Chondrocyte (in vitro differentiated cells): Measurements from ENCODE around the gene EFTUD2. TPM values are rescaled to one million over a fixed set of nuclear protein-coding genes. Genes with fewer than 3 reads are reported as not detected.

Experiments
- DNase-seq: peaks from one replicate; pipeline ENCODE4 v3.0.0; 2021; ENCODE audit warnings: mixed read lengths, low spot score
- H3K27ac Mint-ChIP-seq: one replicate; pipeline ENCODE4 v1.8.0; 2021; ENCODE audit warnings: mild to moderate bottlenecking, moderate library complexity, mixed read lengths; ENCODE audit not compliant: unreplicated experiment
- H3K27me3 Mint-ChIP-seq: 2 replicates; pipeline ENCODE4 v1.8.0; 2021; ENCODE audit warnings: low read depth, mixed read lengths
- H3K36me3 Mint-ChIP-seq: 2 replicates; pipeline ENCODE4 v1.8.0; 2021; ENCODE audit warnings: low read depth, mixed read lengths
- H3K4me1 Mint-ChIP-seq: 2 replicates; pipeline ENCODE4 v1.8.0; 2021; ENCODE audit warnings: low read depth, mild to moderate bottlenecking, mixed read lengths
- H3K4me3 Mint-ChIP-seq: one replicate; pipeline ENCODE4 v1.8.0; 2021; ENCODE audit warnings: mild to moderate bottlenecking, moderate library complexity, mixed read lengths; ENCODE audit not compliant: unreplicated experiment
- H3K9me3 Mint-ChIP-seq: 2 replicates; pipeline ENCODE4 v1.8.0; 2021; ENCODE audit warnings: low read depth, mixed read lengths
- total RNA-seq: library from RNA; stranded (reverse); gene quantifications from 3 replicates; pipeline ENCODE4 v1.2.1, GENCODE V29; 2021
- TF ChIP-seq, protein P1 (sequence below): fragments of 200-600 bp; sonication (generic); IDR thresholded peaks from 2 replicates; pipeline ENCODE4 v1.5.0; 2021; ENCODE audit warnings: antibody characterized with exemption, mild to moderate bottlenecking, moderate library complexity

Gene EFTUD2
- total RNA-seq, 1 donor from 2014 or later, result 71.9 TPM

DNA sequence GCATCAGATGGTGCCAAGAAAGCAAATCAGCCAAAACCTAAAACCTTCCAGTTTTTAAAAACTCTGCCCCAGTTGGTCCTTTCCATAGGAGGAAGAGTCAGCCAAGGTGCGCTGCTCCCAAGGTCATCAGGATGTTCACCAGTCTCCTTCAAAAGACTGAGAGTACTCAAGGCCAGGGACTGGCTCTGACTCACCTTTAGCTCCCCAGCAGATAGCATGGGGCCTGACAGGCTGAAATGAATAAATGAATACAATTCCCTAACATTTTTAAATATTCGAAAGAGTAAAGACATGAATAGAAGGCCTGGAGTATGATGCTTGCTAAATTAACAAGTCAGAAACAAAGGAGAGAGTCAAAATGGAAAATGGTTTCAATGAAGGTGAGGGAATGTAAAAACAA, 19.2 kb downstream of the EFTUD2 start:
- Mint-ChIP-seq H3K36me3 (peaks cover 29% of the 10 kb centered on the region), H3K27ac (no peak overlapping the region), H3K4me1 (no peaks in the 10 kb centered on the region), H3K27me3 (no peaks in the 10 kb centered on the region), H3K9me3 (no peaks in the 10 kb centered on the region), H3K4me3 (no peak overlapping the region)
- TF ChIP-seq, protein P1, sequence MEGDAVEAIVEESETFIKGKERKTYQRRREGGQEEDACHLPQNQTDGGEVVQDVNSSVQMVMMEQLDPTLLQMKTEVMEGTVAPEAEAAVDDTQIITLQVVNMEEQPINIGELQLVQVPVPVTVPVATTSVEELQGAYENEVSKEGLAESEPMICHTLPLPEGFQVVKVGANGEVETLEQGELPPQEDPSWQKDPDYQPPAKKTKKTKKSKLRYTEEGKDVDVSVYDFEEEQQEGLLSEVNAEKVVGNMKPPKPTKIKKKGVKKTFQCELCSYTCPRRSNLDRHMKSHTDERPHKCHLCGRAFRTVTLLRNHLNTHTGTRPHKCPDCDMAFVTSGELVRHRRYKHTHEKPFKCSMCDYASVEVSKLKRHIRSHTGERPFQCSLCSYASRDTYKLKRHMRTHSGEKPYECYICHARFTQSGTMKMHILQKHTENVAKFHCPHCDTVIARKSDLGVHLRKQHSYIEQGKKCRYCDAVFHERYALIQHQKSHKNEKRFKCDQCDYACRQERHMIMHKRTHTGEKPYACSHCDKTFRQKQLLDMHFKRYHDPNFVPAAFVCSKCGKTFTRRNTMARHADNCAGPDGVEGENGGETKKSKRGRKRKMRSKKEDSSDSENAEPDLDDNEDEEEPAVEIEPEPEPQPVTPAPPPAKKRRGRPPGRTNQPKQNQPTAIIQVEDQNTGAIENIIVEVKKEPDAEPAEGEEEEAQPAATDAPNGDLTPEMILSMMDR, result no peak
- no peak for DNase-seq

- peaks cover 24% of the 10 kb centered on the region for H3K36me3 Mint-ChIP-seq
- H3K4me3 Mint-ChIP-seq, result no peak overlapping the region
- no peaks in the 10 kb centered on the region for H3K9me3 Mint-ChIP-seq
- no peaks in the 10 kb centered on the region for H3K4me1 Mint-ChIP-seq
- TF ChIP-seq, protein P1, result no peak
- no peak for DNase-seq
- H3K27ac Mint-ChIP-seq, result no peak overlapping the region
- H3K27me3 Mint-ChIP-seq, result no peaks in the 10 kb centered on the region
These were observed 19.9 kb downstream of the EFTUD2 start for GRCh38 chr17:44879376-44879775.

- no peaks in the 10 kb centered on the region for H3K9me3 Mint-ChIP-seq
- TF ChIP-seq, protein P1, result peak; percentile 86
- peaks cover 26% of the 10 kb centered on the region for H3K36me3 Mint-ChIP-seq
- H3K4me3 Mint-ChIP-seq, result no peak overlapping the region
- no peak for DNase-seq
- H3K27me3 Mint-ChIP-seq, result no peaks in the 10 kb centered on the region
- no peak overlapping the region for H3K27ac Mint-ChIP-seq
- no peaks in the 10 kb centered on the region for H3K4me1 Mint-ChIP-seq
These were observed 20.5 kb downstream of the EFTUD2 start for GRCh38 chr17:44878627-44879221.

DNA sequence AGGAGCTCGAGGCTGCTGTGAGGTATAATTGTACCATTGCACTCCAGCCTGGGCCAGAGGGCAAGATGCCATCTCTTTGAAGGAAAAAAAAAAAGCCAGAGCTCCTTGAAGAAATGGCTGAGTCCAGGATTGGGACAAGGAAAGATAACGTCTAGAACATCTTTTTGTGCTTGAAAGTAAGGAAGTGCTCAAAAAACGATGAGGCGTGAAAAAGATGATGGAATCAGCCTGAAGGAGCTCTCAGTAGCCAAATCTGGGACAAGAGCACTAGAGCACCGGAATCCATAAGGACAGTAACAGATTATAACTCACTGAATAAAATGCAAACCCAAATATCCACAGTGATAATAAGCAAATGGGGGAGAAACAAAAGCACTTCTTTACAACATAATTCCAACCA, 22.1 kb downstream of the EFTUD2 start:
- TF ChIP-seq, protein P1, result no peak
- no peaks in the 10 kb centered on the region for H3K9me3 Mint-ChIP-seq
- H3K27ac Mint-ChIP-seq, result no peak overlapping the region
- H3K36me3 Mint-ChIP-seq, result peaks cover 22% of the 10 kb centered on the region
- no peaks in the 10 kb centered on the region for H3K27me3 Mint-ChIP-seq
- DNase-seq, result no peak
- H3K4me3 Mint-ChIP-seq, result no peak overlapping the region
- no peaks in the 10 kb centered on the region for H3K4me1 Mint-ChIP-seq

DNA sequence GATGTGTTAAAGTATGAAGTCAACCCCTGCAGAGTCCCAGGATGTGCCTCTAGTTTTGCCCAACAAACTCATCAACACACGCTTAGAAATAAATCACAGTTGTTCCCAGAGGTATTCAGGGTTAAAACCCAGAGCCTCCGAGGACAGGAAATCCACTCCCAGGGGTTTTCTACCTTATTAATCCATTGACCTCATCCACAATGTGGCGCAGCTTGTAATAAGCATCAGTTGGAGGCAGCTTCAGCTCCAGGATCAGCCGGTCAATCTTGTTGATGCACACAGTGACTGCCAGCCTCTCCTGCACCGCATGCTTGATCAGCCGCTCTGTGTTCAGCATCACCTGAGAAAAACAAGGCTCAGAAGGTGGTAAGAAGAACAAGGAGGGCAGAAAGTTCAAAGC, 23.5 kb downstream of the EFTUD2 start:
- Mint-ChIP-seq H3K4me1 (no peaks in the 10 kb centered on the region), H3K27ac (no peak overlapping the region), H3K27me3 (no peaks in the 10 kb centered on the region), H3K36me3 (peaks cover 27% of the 10 kb centered on the region), H3K9me3 (no peaks in the 10 kb centered on the region), H3K4me3 (no peak overlapping the region)
- DNase-seq, result no peak
- TF ChIP-seq, protein P1, result no peak
